LNCAP (cell line): ENCODE measurements around the gene VGLL4.

Experiments
- CTCF ChIP-seq: fragments of 450-650 bp; IDR thresholded peaks from 2 replicates; pipeline ENCODE4 v1.5.1; 2017; ENCODE audit warnings: mild to moderate bottlenecking

VGLL4 gene

GRCh38 chr3:11624161-11624560, 19.6 kb downstream of the VGLL4 start:
- TF ChIP-seq CTCF, result no peak

GRCh38 chr3:11622586-11623550, 20.8 kb downstream of the VGLL4 start:
- TF ChIP-seq CTCF, result no peak

- TF ChIP-seq CTCF, result no peak
Observed at GRCh38 chr3:11621077-11621476, 22.6 kb downstream of the VGLL4 start.

GRCh38 chr3:11619946-11620652, 23.6 kb downstream of the VGLL4 start:
- no peak for TF ChIP-seq CTCF

- no peak for TF ChIP-seq CTCF
Observed at GRCh38 chr3:11619461-11619860, 24.3 kb downstream of the VGLL4 start.

- no peak for TF ChIP-seq CTCF
Observed at GRCh38 chr3:11618904-11619303, 24.8 kb downstream of the VGLL4 start.

GRCh38 chr3:11616551-11616950, 27.2 kb downstream of the VGLL4 start:
- no peak for TF ChIP-seq CTCF
